Panc1 (cell line): ENCODE results near the gene FEV. TPM values are rescaled to one million over a fixed set of nuclear protein-coding genes. Genes with fewer than 3 reads are reported as not detected.

ENCODE experiments used
- ATAC-seq: fragments of 200-7000 bp; cut with Tn5 transposase; 2 replicates; pipeline ENCODE4 v1.9.1; 2020; ENCODE audit warnings: mild to moderate bottlenecking, moderate library complexity
- BruUV-seq: library from RNA; stranded (reverse); fragments of 400-500 nt; replicated peaks from 2 replicates; lab custom pipeline; 2021; lab: Mats Ljungman, UMichigan
- CTCF ChIA-PET: fragments of 300-600 bp; sonication (Branson Sonifier 250); formaldehyde crosslinking; loops from one replicate; lab custom pipeline; 2022; ENCODE audit warnings: antibody characterized with exemption; lab: Charles Lee
- POLR2A ChIA-PET: fragments of 300-600 bp; sonication (Branson Sonifier 250); formaldehyde crosslinking; loops from one replicate; lab custom pipeline; 2022; ENCODE audit warnings: antibody characterized with exemption; lab: Charles Lee
- DNase-seq: peaks from one replicate; pipeline ENCODE4 v3.0.0-alpha.2; 2010; ENCODE audit warnings: low read depth, low spot score
- H3K27ac ChIP-seq: 2 replicates; pipeline ENCODE4 v1.5.1; 2011; ENCODE audit warnings: mild to moderate bottlenecking, low read length, inconsistent platforms
- H3K27me3 ChIP-seq: fragments of 200-500 bp; sonication (Bioruptor generic); 2 replicates; pipeline ENCODE4 v1.6.0; 2014; ENCODE audit warnings: low read length, inconsistent platforms; ENCODE audit not compliant: control insufficient read depth, insufficient read depth
- H3K36me3 ChIP-seq: fragments of 200-500 bp; sonication (Bioruptor generic); 2 replicates; pipeline ENCODE4 v1.5.1; 2014; ENCODE audit warnings: inconsistent platforms, mild to moderate bottlenecking, low read length, moderate library complexity; ENCODE audit not compliant: control insufficient read depth, insufficient read depth
- H3K4me1 ChIP-seq: 2 replicates; pipeline ENCODE4 v1.5.1; 2011; ENCODE audit warnings: inconsistent platforms, mild to moderate bottlenecking, low read length, moderate library complexity; ENCODE audit not compliant: control insufficient read depth, insufficient read depth
- H3K4me3 ChIP-seq, 2 experiments: 2 replicates each; pipeline ENCODE4 v1.5.1; 2011 to 2012; ENCODE audit warnings: low read depth in 2 of 2, low read length in 2 of 2, mild to moderate bottlenecking in 2 of 2, inconsistent platforms in 1 of 2, moderate library complexity in 1 of 2
- H3K9me3 ChIP-seq: fragments of 200-500 bp; sonication (Bioruptor generic); 2 replicates; pipeline ENCODE4 v1.5.1; 2014; ENCODE audit warnings: low read depth, mild to moderate bottlenecking, inconsistent platforms, low read length, moderate library complexity; ENCODE audit not compliant: control insufficient read depth, insufficient read depth
- CTCF ChIP-seq: fragments of 450-650 bp; IDR thresholded peaks from 2 replicates; pipeline ENCODE4 v1.5.1; 2017; ENCODE audit warnings: mild to moderate bottlenecking
- POLR2AphosphoS5 ChIP-seq: IDR thresholded peaks from 2 replicates; pipeline ENCODE4 v1.6.1; 2012; ENCODE audit warnings: mild to moderate bottlenecking, low read depth, low read length, moderate library complexity
- SIN3A ChIP-seq: IDR thresholded peaks from 2 replicates; pipeline ENCODE4 v1.6.1; 2012; ENCODE audit warnings: low read depth, mild to moderate bottlenecking, low read length, moderate library complexity, borderline replicate concordance; ENCODE audit not compliant: insufficient read depth
- TCF7L2 ChIP-seq: IDR thresholded peaks from 2 replicates; pipeline ENCODE4 v1.6.1; 2011; ENCODE audit warnings: mild to moderate bottlenecking, low read depth, low read length, inconsistent platforms
- in situ Hi-C: cut with HindIII; loops from 2 replicates; pipeline ENCODE4 v1.10.0; 2016; ENCODE audit warnings: low sequenced_read_pairs, low pct_unique_long_range_greater_than_20kb
- intact Hi-C: fragments of 100-400 bp; cut with micrococcal nuclease; formaldehyde crosslinking; loops from one replicate; pipeline ENCODE4 v1.10.0; 2022; ENCODE audit not compliant: unreplicated experiment
- total RNA-seq: library from RNA; stranded (reverse); gene quantifications from one replicate; pipeline ENCODE4 v1.2.1, GENCODE V29; 2021; ENCODE audit not compliant: unreplicated experiment
- TF ChIP-seq, protein P1 (sequence below), 2 experiments: IDR thresholded peaks; 2 replicates each; pipeline ENCODE4 v1.6.1; 2011 to 2012; ENCODE audit warnings: low read depth in 2 of 2, control low read depth in 1 of 2, low read length in 1 of 2, mild to moderate bottlenecking in 1 of 2, moderate library complexity in 1 of 2; ENCODE audit not compliant: insufficient read depth in 1 of 2

FEV gene
- total RNA-seq, 1 experiment from 2014 or later: not detected

GRCh38 chr2:218960309-218961165 lies 24.4 kb downstream of the FEV start:
- Histone ChIP-seq H3K27me3 (no peaks in the 10 kb centered on the region; the same call in 1 of the 2 replicates), H3K9me3 (no peaks in the 10 kb centered on the region), H3K36me3 (no peaks in the 10 kb centered on the region), H3K27ac (no peak overlapping the region), H3K4me1 (0 out of 2 replicates have a peak, but pooled peaks cover 4% of the 10 kb centered on the region), H3K4me3 (peak overlapping the region; percentile 42 to 62)
- peak; percentile 15 for ATAC-seq
- in situ Hi-C loops (no loop called here), intact Hi-C loops (no loop called here)
- BruUV-seq: no TSS peak
- ChIA-PET CTCF (no interaction called here), POLR2A (interaction anchor here (0.5 kb wide), 1 partner anchor 8 kb away, joined by 4 read pairs; no protein-coding TSS in a partner anchor)
- TF ChIP-seq TCF7L2: no peak
- no peak for TF ChIP-seq SIN3A
- TF ChIP-seq, protein P1, sequence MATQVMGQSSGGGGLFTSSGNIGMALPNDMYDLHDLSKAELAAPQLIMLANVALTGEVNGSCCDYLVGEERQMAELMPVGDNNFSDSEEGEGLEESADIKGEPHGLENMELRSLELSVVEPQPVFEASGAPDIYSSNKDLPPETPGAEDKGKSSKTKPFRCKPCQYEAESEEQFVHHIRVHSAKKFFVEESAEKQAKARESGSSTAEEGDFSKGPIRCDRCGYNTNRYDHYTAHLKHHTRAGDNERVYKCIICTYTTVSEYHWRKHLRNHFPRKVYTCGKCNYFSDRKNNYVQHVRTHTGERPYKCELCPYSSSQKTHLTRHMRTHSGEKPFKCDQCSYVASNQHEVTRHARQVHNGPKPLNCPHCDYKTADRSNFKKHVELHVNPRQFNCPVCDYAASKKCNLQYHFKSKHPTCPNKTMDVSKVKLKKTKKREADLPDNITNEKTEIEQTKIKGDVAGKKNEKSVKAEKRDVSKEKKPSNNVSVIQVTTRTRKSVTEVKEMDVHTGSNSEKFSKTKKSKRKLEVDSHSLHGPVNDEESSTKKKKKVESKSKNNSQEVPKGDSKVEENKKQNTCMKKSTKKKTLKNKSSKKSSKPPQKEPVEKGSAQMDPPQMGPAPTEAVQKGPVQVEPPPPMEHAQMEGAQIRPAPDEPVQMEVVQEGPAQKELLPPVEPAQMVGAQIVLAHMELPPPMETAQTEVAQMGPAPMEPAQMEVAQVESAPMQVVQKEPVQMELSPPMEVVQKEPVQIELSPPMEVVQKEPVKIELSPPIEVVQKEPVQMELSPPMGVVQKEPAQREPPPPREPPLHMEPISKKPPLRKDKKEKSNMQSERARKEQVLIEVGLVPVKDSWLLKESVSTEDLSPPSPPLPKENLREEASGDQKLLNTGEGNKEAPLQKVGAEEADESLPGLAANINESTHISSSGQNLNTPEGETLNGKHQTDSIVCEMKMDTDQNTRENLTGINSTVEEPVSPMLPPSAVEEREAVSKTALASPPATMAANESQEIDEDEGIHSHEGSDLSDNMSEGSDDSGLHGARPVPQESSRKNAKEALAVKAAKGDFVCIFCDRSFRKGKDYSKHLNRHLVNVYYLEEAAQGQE (IDR thresholded peaks at IDR 0.05; ENCODE audit: insufficient read depth in 1 of 2, low read depth in 2 of 2, low read length in 1 of 2): peak in 1 of 2 experiments; percentile 71; a peak in 1 of 4 replicates
- TF ChIP-seq POLR2AphosphoS5: no peak
- TF ChIP-seq CTCF: 0 out of 2 replicates have a peak, but pooled peaks have one; percentile 16
- no peak for DNase-seq

GRCh38 chr2:218959761-218960308 lies 25.1 kb downstream of the FEV start:
- TF ChIP-seq POLR2AphosphoS5: no peak
- TF ChIP-seq SIN3A: no peak
- no peak for TF ChIP-seq TCF7L2
- TF ChIP-seq, protein P1 (IDR thresholded peaks at IDR 0.05; ENCODE audit: insufficient read depth in 1 of 2, low read depth in 2 of 2, low read length in 1 of 2): no peak
- TF ChIP-seq CTCF: no peak; the same call in 1 of the 2 replicates
- no peaks in the 10 kb centered on the region for H3K9me3 ChIP-seq
- no peaks in the 10 kb centered on the region; the same call in 1 of the 2 replicates for H3K27me3 ChIP-seq
- in situ Hi-C loops: no loop called here
- peak overlapping the region; percentile 62 to 65 for H3K4me3 ChIP-seq
- 0 out of 2 replicates have a peak, but pooled peaks cover 4% of the 10 kb centered on the region for H3K4me1 ChIP-seq
- POLR2A ChIA-PET: no interaction called here
- intact Hi-C loops: no loop called here
- no peak overlapping the region for H3K27ac ChIP-seq
- no peak for DNase-seq
- CTCF ChIA-PET: interaction anchor here (0.7 to 1.2 kb wide), 3 partner anchors 20 to 84 kb away, joined by 3 to 5 read pairs (median 4); no protein-coding TSS in a partner anchor
- BruUV-seq: no TSS peak
- ATAC-seq: peak; percentile 56
- no peaks in the 10 kb centered on the region for H3K36me3 ChIP-seq
